Muscle of arm (tissue), 12 donors: ENCODE data around the gene APBA3. TPM values are rescaled to one million over a fixed set of nuclear protein-coding genes. Genes with fewer than 3 reads are reported as not detected.
"Not testable (repeated sequence)": the region's sequence is repeated elsewhere in the genome, so short reads cannot be mapped to it uniquely, and the experiment has no call there.

Experiments
- DNase-seq: peaks from one replicate; pipeline ENCODE4 v3.0.0-alpha.2; 2013
- polyA plus RNA-seq, 12 donors: library from polyadenylated mRNA; unstranded; fragments of 120-200 nt; gene quantifications; one replicate each; pipeline ENCODE4 v1.2.1, GENCODE V29; 2013; ENCODE audit not compliant: insufficient read length in 12 of 12

APBA3 gene
- polyA plus RNA-seq, 12 donors = 9.1 to 35.4 (median 12.2) TPM; not detected in 1

DNA sequence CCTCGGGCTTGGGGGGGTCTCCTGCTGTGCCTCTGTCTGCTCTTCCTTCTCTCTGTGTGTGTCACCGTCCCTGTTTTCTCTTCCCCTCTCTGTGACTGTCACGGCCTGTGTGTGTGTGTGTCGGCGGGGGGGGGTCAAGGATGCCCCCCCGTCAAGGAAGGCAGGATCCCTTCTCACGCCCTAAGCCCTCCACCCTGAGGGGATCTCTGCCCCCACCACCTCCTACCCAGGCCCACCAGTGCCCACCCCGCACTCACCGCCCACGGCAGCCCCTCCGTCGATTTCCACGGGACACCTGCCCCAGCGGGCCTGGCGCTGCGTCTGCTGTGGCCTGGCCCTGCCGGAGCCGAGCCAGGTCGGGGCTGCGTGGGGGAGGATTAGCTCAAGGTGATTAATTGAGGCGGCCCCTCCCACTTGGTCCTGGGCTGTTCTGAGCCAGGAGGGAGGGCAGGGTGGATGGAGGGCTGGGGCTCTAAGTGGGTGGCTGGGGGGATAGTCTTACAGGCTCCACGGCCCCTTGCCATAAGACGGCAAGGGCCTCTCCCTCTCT is 10.5 kb upstream of the APBA3 start, which contains the start of gene RAX2:
Gene RAX2 (minus strand): TSS at position 323 of the 550 bp plus-strand sequence. CDS start 486 bp downstream, outside the sequence.
- DNase-seq = no peak

DNA sequence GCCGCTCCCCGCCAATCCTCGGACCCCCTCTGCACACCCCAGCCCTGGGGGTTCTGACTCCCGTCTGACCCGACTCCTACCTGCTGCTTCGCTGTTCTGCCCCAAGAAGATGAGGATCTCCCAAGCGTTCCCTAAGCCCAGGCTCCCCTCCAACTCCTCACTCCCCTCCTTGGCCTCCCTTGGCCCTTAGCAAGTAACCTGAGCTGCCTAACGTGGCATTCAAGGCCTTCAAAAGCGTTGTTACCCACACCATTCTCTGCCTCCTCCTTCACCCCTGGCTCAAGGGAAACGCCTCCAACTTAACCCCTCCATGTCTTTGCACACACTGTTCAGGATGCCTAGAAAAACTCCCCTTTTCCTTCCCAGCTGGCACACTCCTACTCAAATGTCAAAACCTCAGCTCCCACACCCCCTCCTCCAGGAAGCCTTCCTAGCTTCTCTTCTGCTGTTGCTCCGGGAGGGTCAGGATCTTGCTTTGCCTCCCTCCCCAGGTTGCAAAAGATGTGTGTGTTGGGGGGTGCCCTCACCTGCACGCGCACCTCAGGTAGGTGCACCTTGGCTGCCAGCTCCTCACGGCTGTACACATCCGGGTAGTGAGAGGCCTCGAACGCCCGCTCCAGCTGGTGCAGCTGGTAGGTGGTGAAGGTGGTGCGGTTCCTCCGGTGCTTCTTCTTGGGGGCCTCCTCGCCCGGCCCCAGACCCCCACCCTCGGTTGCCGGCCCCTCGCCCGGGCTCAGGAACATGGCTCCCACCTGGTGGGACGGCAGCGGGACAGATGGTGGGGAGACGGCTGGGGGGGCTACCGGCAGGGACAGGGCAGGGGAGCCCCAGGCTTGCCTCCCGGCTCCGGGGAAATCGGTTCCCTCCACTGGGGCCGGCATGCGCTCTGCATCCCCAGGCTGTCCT is 9.8 kb upstream of the APBA3 start:
- no peak for DNase-seq

DNA sequence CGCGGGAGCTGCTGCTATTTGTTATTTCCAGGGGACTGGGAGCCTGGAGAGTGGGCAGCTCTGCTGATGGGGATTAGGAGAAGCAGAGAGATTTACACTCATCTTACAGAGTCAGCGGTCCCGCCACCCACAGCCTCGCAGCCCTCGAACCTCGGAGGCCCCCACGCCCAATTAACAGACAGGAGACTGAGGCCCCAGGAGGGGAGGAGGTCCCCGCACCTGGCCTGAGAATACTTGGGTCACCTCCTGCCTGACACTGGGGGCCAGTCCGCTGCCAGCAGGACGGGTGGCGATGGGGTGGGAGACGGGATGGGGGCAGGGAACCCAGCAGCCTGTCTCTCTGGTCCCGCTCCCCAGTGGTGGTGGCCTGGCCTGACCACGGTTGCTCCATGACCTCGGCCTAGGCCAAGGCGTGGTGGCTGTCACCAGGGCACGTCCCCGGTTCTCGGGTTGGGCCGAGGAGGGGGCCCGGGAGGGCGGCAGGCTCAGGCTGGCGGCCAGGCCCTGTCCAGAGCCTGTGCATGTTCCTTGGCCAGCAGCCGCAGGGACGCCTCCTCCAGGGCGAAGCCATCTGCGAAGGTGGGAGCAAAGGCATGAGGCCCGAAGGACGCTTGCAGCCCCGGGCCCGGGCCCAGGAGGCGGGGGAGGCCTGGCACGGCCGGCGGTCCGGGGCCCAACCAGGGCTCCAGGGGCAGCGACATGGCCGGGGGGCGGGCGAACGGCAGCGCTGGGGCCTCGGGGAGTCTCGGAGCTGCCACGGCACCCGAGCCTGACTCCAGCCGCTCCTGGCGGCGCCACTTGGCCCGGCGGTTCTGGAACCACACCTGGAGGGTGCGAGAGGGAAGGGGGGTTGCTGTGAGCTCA is 8.9 kb upstream of the APBA3 start:
- DNase-seq = no peak

DNA sequence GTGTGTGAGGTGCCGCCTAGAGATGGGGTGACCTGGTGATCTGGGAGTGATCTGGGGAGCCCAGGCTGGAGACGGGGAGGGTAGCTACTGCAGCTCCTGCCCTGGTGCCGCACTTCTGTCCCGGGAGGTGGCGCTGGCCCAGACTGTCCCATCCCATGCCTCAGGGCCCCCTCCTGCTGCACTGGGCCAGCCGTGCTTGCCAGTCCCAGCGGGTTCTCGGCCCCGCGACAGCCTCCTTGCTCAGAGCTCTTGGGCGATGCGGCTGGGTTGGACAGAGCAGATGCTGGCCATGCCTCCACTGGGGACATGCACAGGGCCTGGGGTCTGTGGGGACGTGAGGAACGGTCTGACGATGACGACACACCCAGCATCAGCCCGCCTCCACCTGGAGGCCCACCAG is 8.0 kb upstream of the APBA3 start:
- no peak for DNase-seq

DNA sequence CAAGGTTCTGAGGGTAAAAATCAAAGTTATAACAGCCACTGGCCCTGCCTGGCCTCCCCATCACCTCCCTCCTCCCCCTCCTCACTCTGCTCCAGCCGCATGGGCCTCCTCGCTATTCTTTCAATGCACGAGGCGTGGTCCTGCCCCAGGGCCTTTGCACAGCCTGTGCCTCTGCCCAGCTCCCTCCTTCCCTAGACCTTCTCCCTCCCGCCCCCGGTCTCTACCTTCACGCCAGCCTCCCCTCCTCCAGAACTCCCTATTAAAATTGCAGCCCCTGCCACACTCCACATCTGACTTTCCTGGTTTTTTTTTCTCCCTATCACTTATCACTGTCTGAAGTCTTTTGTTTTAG is 7.2 kb upstream of the APBA3 start:
- no peak for DNase-seq

DNA sequence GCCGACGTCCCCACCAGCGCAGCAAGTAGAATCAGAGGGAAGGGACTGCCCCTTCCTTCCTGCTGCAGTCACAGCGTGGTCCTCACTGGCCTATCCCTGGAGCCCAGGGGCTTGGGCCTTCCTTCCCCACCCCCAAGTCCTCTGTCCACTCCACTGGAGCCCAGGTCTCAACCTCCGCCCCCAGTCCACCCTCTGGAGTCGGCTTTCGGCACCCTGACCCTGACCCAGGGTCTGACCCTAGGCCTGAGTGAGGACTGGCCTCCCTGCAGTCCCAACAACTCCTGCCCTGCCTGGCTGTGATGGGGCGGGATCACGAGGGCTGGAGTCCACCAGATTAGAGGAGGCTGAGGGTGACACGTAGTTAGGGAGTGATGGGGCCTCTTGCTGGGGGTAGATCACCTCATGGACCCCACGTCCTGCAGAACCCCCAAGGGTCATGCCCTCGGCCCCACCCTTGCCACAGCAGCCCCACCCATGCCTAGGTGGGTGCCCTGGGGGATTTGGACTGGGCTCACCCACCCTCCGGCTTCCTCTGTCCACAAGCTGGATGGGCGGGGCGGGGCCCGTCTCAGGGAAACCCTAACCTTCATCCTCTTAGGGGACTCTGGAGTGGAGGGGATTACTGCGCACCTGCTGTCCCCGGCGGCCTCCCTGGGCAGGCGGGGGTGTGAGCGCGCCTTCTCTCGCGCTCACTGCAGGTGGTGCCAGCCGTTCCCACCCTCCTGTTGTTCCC is 6.7 kb upstream of the APBA3 start:
- DNase-seq = no peak

DNA sequence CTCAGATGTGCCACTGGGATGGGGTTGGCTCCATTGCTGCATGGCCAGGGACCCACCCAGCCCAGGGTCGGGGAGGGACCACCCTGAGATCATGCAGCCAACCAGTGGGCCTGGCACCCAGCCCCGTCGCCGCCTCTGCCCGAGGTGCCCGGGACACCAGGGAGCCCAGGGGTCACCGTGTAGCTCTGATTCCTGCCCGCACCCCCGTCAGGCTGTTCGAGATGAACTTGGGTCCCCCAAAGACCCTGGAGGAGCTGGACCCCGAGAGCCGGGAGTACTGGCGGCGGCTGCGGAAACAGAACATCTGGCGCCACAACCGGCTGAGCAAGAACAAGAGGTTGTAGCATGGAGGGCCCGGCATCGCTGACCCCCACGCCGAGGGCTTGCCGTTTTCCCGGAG is 5.6 kb upstream of the APBA3 start:
- DNase-seq = no peak

DNA sequence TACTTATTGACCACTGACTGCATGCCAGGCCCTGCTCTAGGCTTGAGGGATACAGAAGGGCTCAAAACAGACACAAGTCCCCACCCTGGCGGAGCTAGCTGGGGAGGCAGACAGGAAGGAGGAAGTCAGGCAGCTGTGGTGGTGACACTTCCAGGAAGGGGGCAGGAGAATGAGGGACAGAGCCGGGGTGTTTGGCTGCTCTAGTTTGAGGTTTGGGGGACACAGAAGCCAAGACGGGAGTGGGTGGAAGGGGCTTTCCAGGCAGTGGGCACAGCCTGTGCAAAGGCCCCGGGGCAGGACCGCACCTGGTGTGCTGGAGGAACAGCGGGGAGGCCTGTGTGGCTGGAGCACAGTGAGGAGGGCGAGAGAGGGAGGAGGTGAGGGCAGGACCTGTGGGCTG is 5.0 kb upstream of the APBA3 start:
- no peak for DNase-seq

DNA sequence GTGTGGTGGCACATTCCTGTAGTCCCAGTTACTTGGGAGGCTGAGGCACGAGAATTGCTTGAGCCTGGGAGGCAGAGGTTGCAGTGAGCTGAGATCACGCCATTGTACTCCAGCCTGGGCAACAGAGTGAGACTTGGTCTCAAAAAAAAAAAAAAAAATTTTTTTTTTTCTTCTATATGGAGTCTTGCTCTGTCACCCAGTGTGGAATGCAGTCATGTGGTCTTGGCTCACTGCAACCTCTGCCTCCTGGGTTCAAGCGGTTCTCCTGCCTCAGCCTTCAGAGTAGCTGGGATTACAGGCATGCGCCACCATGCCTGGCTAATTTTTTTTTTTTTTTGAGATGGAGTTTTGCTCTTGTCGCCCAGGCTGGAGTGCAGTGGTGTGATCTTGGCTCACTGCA is 4.3 kb upstream of the APBA3 start:
- DNase-seq = not testable (repeated sequence)

DNA sequence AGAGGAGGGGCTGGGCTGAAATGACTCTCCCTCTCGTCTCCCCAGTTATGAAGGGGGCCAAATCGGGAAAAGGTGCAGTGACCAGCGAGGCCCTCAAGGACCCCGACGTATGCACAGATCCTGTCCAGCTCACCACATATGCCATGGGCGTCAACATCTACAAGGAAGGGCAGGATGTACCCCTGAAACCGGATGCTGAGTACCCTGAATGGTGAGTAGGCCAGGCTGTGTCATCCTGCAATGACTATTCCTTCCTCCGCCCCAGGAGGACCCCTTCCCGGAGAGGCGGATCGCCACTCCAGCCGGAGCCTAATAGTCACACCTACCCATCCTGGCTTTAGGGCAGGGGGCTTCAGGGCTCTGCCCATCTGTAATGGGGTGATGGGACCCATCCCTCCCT is 3.6 kb upstream of the APBA3 start:
- DNase-seq = no peak

DNA sequence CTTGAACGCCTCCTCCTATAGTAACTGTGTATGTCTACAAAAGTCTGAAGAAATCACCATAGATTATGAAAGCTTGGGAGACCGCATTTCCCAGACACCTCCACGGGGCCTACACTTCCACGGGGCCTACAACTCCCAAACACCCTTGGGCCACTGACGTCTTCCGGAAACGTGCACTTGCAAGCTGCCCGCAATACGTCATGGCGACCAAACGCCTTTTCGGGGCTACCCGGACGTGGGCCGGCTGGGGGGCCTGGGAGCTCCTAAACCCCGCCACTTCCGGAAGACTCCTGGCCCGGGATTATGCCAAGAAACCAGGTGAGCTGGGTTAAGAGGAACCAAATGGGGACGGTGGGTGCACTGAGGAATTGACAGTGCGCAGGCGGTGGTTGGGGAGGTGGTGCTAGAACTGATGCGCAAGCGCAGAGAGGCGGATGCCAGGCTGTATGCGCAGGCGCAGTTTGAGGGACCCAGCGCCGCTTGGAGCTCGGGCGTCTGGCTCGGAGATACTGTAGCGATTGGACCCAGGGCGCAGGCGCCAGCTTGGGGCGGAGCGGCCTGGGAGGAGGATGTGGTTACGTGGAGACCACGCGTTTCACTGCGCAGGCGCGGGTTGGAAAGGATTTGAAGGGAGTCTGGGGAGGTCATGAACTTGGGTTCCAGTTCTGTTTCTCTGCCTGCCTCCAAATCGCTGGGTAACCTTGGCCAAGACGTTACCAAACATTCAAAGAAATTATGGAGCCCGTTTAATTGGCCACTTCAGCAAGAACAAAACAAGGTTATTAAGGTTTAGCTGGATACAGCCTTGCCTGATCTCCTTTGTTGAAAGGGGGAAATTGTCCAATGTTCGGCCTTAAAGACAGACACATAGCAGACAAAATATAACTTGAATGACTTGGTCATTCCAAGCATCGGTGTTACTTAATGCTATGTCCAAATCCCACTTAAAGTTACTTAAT is 1.3 kb upstream of the APBA3 start, which contains the start of gene MRPL54:
Gene MRPL54 (plus strand): TSS at position 182 of the 959 bp plus-strand sequence. CDS start 19 bp downstream, at position 201.
- peak; percentile 100 for DNase-seq

DNA sequence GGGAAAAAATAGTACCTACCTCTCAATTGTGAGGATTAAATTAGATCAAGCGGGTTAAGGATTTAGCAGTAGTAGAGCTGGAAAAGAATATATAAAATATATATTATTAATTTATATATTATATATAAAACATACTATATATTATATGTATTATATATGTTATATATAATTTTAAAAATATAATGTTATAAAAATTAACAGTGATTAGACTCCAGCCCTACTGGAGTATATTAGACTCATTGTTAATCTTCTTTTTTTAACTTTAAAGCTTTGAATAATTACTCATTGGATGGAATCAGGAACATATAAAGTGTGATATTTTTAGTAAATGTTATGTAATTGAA is 610 bp upstream of the APBA3 start:
- no peak for DNase-seq

DNA sequence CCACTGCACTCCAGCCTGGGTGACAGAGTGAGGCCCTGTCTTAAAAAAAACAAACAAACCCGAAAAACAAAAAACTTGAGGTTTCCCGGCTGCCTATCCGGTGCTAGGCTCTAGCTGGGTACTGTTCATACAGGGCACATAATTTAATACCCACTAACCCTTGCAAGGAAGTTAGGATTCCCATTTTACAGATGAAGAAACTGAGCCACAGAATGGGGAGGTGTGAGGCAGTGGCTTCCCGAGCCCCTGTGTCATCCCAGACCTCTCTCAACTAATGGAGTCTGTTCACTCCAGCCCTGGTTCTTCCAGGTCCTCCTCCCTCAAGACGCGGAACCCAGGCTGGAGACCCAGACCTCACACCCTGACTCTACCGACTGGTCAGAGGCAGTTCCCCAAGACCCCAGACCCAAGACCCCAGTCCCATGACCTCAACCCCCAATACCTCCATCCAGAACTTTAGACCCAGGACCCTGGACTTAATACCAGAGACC is 576 bp downstream of the APBA3 start:
- DNase-seq = no peak

DNA sequence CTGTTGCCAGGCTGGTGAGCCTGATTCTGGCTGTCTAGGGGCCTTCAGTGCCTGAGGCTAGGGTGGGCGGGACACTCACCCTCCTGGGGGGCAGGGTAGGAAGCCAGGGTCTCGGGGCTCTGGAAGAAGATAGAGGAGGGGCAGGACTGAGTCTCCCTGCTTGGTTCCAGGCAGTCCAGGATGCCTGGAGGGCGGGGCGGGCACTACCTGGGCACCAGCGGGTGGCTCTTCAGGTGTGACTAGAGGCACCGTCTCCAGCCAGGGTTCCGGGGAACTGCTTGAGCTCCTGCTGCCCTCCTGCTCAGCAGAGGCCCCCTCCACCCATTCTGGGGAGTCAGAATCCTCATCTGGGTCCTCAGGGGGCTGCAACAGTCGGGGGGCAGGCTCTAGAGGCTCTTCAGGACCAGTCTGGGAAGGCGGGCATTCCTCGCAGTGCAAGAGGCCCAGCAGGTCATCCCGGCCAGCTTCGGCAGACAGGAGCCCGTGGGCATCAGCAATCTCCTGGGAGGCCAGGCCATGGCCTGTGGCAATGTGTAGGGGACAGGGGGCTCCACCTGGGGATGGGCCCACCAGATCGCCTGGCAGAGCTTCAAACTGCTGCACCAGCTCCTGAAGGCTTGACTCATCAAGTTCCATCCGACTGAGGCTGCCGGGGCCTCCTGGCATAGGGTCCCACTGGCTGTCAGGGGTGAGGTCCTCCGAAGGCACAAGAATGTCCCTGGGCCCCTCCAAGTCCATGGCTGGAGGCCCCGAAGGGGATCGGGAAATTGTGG is 1.8 kb downstream of the APBA3 start:
- DNase-seq = no peak

DNA sequence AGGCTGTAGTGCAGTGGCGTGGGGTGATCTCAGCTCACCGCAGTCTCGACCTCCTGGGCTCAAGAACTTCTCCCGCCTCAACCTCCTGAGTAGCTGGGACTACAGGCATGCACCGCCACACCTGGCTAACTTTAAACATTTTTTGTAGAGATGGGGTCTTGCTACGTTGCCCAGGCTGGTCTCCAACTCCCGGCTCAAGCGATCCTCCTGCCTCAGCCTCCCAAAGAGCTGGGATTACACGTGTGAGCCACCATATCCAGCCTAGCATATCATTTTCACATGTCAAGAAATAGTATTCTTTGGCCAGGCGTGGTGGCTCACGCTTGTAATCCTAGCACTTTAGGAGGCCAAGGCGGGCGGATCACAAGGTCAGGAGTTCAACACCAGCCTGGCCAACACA is 3.2 kb downstream of the APBA3 start:
- DNase-seq = not testable (repeated sequence)

DNA sequence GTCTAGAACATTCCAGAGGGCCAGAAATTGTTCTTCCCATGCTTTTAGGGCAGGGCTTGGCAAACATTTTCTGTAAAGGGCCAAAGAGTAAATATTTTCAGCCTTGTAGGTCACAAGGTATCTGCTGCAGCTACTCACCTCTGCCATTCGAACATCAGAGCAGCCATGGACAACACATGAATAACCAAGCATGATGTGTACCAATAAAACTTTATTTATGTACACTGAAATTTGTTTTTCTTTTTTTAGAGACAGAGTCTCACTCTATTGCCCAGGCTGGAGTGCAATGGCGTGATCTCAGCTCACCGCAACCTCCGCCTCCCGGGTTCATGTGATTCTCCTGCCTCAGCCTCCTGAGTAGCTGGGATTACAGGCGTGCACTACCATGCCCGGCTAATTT is 3.8 kb downstream of the APBA3 start:
- DNase-seq = not testable (repeated sequence)

DNA sequence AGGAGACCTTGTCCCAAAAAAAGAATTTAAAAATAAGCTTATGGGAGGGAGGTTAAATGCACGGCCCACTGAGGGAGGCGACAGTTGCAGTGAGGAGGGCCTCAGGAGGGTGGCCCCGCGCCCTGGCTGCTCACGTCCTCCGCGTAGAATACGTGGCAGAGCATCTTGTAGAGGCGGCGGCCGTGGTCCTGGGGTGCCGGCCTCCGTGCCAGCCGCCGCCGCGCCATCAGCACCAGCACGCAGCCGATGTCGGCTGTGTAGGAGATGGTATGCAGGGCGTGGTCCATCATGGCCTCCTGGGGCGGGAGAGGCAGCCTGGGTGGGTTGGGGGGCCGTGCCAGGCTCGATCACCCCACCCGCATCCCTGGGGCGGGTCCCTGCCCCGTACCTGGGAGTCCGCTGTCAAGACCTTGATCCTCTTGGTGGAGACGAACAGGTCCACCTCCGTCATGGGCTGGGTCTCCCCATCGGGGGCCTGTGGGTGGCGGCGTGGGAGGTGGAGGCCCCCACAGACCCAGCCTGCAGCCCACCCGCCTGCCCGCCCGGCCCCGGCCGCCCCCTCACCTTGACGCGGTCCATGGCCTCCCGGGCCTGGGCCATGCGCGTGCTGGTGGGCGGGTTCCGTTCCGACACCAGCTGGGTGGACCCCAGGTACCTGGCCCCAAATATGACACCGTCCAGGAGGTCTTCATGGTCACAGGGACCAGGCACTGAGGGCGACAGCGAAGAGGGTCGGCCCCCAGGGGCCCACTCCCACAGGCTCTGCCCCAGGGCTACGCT is 7.7 kb downstream of the APBA3 start:
- DNase-seq = no peak

DNA sequence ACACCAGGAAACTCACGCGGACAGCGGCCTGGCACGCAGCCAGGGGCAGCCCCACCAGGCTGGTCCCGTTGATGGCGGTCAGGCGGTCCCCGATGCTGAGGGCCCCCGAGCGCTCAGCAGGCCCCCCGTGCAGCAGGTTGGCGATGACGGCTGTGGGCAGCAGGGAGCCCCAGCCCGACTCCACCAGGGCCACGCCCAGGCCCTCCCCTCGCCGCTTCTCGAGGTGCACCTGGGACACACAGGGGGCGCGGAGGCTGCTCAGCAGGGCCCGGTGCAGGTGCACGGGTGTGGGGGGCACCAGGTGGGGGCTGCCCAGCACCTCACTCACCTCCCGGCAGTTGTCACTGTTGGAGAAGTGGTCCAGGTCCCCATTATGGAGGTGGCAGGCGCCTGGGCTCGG is 9.0 kb downstream of the APBA3 start:
- no peak for DNase-seq

DNA sequence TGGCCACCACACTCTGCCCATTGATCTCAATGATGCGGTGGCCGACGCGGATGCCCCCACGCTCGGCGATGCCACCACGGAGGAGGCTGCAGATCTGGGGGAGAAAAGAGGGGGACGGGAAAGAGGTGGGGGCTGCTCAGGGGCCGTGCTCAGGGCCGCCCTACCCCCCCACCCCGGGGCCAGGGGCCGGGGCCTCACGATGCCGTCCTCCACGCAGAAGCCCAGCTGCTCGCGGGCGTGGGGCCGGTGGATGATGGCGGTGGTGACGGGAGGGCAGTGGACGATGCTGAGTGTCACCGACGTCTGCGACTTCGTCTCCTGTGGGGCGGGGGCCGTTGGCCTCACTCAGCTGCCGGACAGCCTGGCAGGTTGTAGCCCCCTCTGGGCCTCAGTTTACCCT is 10.3 kb downstream of the APBA3 start:
- DNase-seq = no peak
